GM19467 (cell line): ENCODE data around the gene S100A2.
"Not testable (repeated sequence)": the region's sequence is repeated elsewhere in the genome, so short reads cannot be mapped to it uniquely, and the experiment has no call there.

Source experiments
- ATAC-seq: cut with Tn5 transposase; IDR thresholded peaks from one replicate; pipeline ENCODE4 v1.9.1; 2021; ENCODE audit warnings: mild to moderate bottlenecking, moderate library complexity; ENCODE audit not compliant: unreplicated experiment

The S100A2 gene

GRCh38 chr1:153566414-153567371 is 1.0 kb upstream of the S100A2 start:
- no peak for ATAC-seq

- ATAC-seq, result no peak
Observed at GRCh38 chr1:153563991-153564390, 1.7 kb downstream of the S100A2 start.

DNA sequence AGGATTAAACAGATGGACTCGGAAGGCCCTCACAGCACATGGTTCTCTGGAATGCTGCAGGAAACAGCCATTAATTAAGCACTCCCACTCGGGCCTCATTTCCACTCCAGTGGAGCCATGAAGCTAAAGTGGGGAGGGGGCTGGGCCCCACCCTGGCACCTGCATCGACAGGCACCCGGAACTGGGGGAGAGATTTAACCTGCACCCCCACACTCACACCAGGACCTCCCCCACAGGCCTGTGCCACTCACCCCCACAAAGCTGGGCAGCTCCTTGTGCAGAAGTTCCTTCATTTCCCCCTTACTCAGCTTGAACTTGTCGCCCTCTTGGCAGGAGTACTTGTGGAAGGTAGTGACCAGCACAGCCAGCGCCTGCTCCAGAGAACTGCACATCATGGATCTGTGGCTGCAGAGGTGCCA is 2.2 kb downstream of the S100A2 start:
- no peak for ATAC-seq

- not testable (repeated sequence) for ATAC-seq
Observed at GRCh38 chr1:153562021-153562420, 3.6 kb downstream of the S100A2 start.

GRCh38 chr1:153561466-153561985 is 4.1 kb downstream of the S100A2 start:
- no peak for ATAC-seq

- ATAC-seq, result no peak
Observed at GRCh38 chr1:153560771-153561465, 4.7 kb downstream of the S100A2 start.

GRCh38 chr1:153560241-153560640 is 5.4 kb downstream of the S100A2 start:
- ATAC-seq, result no peak

DNA sequence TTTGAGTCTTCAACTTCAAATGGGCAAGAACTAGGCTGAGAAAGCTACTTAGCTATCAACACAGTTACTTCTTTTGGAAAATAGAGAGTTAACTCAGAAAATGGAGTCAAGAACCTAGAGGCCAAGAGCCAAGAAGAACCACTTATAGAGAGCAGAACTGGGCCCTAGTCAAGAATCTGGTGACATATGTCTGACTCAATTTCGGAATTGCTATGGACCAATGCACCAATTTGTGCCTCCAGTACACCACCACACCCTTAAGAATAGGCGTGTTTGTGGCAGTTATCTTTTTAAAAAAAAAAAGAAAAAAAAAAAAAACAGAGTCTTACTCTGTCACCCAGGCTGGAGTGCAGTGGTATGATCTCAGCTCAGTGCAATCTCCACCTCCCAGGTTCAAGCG is 7.8 kb downstream of the S100A2 start:
- no peak for ATAC-seq

- ATAC-seq, result no peak
Observed at GRCh38 chr1:153556348-153556747, 9.3 kb downstream of the S100A2 start.

DNA sequence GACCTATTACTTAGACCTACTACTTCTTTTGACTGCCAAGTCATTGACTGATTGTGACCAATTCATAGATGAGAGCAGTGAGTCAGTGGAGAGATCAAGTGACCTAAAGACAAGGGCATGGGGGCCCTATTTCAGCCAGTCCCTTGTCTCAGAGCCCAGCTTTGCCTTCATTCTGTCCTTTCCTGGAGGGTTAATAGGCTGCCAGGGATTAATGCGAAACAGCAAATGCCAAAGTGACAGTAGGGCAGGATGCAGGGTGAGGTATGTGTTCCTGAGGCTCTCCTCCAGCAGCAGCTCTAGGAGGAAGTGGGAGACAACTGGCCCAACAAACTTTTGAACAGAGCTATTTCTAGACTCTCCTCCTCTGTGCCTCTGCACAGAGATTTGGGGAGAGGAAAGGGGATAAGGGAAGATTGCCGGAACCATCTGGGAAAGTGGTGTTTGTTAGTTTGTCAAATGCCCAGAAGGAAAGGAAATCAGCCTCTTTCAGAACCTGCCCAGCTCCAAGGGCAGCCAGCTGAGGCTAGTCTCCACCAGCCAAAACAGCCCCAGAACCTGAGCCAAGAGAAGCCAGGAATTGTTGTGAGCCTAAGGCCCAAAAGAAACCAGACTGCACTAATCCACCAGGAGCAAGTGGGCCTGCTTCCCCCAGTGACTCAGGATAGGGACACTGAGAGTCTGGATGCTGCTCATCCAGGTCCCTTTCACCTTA is 11.7 kb downstream of the S100A2 start:
- no peak for ATAC-seq

GRCh38 chr1:153553096-153553495 is 12.5 kb downstream of the S100A2 start:
- ATAC-seq, result no peak

GRCh38 chr1:153552335-153552734 is 13.3 kb downstream of the S100A2 start:
- no peak for ATAC-seq

GRCh38 chr1:153550827-153551500 is 14.7 kb downstream of the S100A2 start:
- no peak for ATAC-seq

- no peak for ATAC-seq
Observed at GRCh38 chr1:153550398-153550758, 15.3 kb downstream of the S100A2 start.

- ATAC-seq, result no peak
Observed at GRCh38 chr1:153549741-153550397, 15.8 kb downstream of the S100A2 start.

GRCh38 chr1:153548722-153549688 is 16.6 kb downstream of the S100A2 start, which contains the start of gene S100A3:
S100A3 (minus strand) TSS chr1:153549258; CDS start chr1:153548485, 773 bp downstream.
- ATAC-seq, result no peak

DNA sequence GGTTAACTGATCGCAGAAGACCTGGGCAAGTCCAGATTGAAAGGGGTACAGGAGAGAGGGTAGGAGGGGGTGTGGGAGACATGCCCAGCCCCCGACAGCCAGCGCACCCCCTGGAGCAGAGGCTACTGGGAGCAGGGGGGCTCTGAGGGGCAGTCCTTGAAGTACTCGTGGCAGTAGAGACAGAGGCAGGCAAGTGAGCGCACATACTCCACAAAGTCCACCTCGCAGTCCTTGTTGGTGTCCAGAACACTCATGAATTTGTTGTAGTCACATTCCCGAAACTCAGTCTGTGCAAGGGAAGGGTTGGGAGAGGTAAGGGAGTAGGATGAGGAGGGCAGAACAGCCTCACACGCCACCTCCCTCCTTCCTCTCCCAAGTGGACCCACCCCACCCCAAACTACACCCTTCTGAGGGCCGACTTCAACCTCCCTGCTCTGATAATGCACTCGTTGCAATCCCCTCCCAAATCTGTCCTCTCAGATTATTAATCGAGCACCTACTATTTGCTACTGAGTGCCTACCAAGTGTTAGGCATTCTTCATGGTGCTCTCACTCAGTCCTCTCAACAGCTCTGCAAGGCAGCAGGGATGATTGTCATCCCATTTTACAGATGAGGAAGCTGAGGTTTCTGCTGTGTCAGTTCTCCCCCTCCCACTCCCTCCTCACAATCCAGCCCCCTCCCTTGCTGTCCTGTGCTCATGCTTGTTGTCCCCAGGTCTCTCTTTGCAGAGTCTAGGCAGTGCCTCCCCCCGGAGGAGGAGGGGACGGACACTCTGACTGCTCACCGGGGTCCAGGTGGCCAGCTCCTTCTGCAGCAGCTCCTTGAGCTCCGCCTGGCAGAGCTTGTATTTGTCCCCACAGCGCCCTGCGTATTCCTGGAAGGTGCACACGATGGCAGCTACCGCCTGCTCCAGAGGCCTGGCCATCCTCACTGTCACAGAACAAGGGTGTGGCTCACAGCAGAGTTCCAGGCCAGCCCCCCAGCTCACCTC is 17.8 kb downstream of the S100A2 start:
- ATAC-seq, result no peak
